Measurements from ENCODE around the gene KIF23. TPM values are rescaled to one million over a fixed set of nuclear protein-coding genes. Genes with fewer than 3 reads are reported as not detected.

KIF23 gene
- total and polyA plus RNA-seq, 2 of the 4 experiments (the other 2 are of a cell fraction), result 37.7 to 56.1 TPM

DNA sequence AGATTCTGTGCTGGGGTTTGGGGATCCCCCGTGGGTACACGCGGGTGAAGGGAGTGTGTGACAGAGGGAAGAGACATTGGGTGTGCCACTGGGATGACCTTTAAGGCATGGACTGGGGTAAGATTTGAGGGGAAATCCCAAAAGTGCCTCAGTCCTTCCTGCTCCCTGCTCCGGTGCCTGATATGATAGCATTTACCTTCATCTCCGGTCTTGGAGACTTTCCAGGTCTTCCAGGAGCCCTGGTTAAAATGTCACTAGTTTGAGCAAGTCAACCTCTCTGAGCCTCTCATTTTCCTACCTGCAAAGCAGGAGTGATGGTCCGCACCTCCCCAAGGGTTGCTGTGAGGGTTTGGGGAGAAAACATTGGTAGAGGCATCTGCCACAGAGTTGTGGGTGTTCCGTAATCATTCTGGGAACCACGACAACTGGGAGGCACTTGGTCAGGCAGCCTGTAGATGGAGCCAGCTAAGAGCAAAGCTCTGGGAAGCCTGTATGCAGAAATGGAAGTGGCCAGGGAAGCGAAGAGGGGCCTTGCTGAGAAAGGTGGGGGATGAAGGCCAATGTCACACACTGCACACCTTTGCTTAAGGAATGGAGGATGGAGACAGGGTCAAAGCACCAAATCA is 33.9 kb upstream of the KIF23 start:
- TF ChIP-seq CTCF (conservative IDR thresholded peaks at IDR 0.05; ENCODE audit: low read depth, low read length), result peak; percentile 29
- TF ChIP-seq RAD21 (IDR thresholded peaks at IDR 0.05; ENCODE audit: low read length), result 0 out of 2 replicates have a peak, but pooled peaks have one; percentile 19
- TF ChIP-seq MXI1 (IDR thresholded peaks at IDR 0.05; ENCODE audit: borderline replicate concordance, low read depth, low read length), result no peak
- Histone ChIP-seq H3K27me3 (ENCODE audit: control insufficient read depth, insufficient read depth, low read length) (no peaks in the 10 kb centered on the region), H3K36me3 (ENCODE audit: control insufficient read depth, insufficient read depth, low read length) (no peaks in the 10 kb centered on the region), H3K9ac (ENCODE audit: low read depth, low read length) (no peak overlapping the region), H3K23ac (ENCODE audit: low read depth, low read length) (no peak overlapping the region), H3K4me3 (ENCODE audit: insufficient read depth, low read depth, low read length) (no peak overlapping the region), H3K4me2 (ENCODE audit: low read depth, low read length) (no peak overlapping the region), H4K91ac (ENCODE audit: insufficient read depth, low read depth, low read length) (no peak overlapping the region), H2BK120ac (ENCODE audit: low read depth, low read length) (no peak overlapping the region), H2BK15ac (ENCODE audit: low read depth, low read length) (no peak overlapping the region), H3K18ac (ENCODE audit: low read depth, low read length) (no peak overlapping the region), H4K8ac (ENCODE audit: low read depth in 2 of 2, low read length in 2 of 2) (no peak overlapping the region), H3K56ac (ENCODE audit: extremely low read depth, insufficient read depth, low read length) (no peak overlapping the region), H3K9me3 (ENCODE audit: control insufficient read depth, insufficient read depth, low read length) (no peaks in the 10 kb centered on the region), H2AK5ac (ENCODE audit: low read depth, low read length) (no peak overlapping the region), H2AK9ac (replicated peaks; ENCODE audit: low read depth, low read length, poor library complexity) (no peak overlapping the region), H2BK5ac (ENCODE audit: low read depth, low read length, poor library complexity, severe bottlenecking) (no peak overlapping the region), H3K79me1 (ENCODE audit: low read depth in 1 of 2, low read length in 2 of 2) (no peaks in the 10 kb centered on the region; a peak in 1 of 4 replicates), H2AFZ (replicated peaks; ENCODE audit: low read length, poor library complexity) (no peak overlapping the region), H2BK20ac (ENCODE audit: low read depth, low read length) (no peak overlapping the region), H3K9me1 (ENCODE audit: insufficient read depth, low read length) (no peaks in the 10 kb centered on the region; the same call in 1 of the 2 replicates), H3K4ac (ENCODE audit: low read depth, low read length) (no peak overlapping the region), H3K4me1 (ENCODE audit: control insufficient read depth, insufficient read depth, low read length) (no peaks in the 10 kb centered on the region), H4K20me1 (ENCODE audit: insufficient read depth, low read length) (no peaks in the 10 kb centered on the region; the same call in 1 of the 2 replicates), H4K5ac (ENCODE audit: low read depth, low read length) (no peak overlapping the region), H3K14ac (replicated peaks; ENCODE audit: low read depth, low read length) (no peak overlapping the region), H3K27ac (ENCODE audit: insufficient read depth, low read length) (no peak overlapping the region)
- intact Hi-C loops (cut with micrococcal nuclease) (no loop called here), dilution Hi-C loops (cut with HindIII; ENCODE audit: low sequenced_read_pairs, unreplicated experiment) (no loop called here), in situ Hi-C loops (cut with MboI; ENCODE audit: low sequenced_read_pairs) (no loop called here)
- ChIA-PET POLR2A (ENCODE audit: unreplicated experiment) (no interaction called here), CTCF (interaction anchor here (0.7 kb wide), 1 partner anchor 49 kb away, joined by 4 read pairs; no protein-coding TSS in a partner anchor)
- WGBS, 2 experiments (ENCODE audit: extremely low coverage in 2 of 2, insufficient read length in 1 of 2), result 90% methylated on average over 2 of the region's 9 CpGs; no CpG with 5 or more reads in 1 of the 2 experiments
- peak; percentile 53 for ATAC-seq (ENCODE audit: low read depth)
- DNase-seq, result peak; percentile 21
- BruUV-seq (replicated peaks), result no TSS peak

All from IMR-90 (cell line).